GM12874 (cell line): ENCODE data around the gene NUP62.

ENCODE experiments used
- TF ChIP-seq, protein P1 (sequence below): IDR thresholded peaks from 2 replicates; pipeline ENCODE4 v1.5.1; 2011; ENCODE audit warnings: low read depth, mild to moderate bottlenecking, control low read depth, low read length, moderate library complexity; ENCODE audit not compliant: insufficient read depth

NUP62 gene

GRCh38 chr19:49911381-49912145 lies 17.7 kb downstream of the NUP62 start:
- TF ChIP-seq, protein P1, sequence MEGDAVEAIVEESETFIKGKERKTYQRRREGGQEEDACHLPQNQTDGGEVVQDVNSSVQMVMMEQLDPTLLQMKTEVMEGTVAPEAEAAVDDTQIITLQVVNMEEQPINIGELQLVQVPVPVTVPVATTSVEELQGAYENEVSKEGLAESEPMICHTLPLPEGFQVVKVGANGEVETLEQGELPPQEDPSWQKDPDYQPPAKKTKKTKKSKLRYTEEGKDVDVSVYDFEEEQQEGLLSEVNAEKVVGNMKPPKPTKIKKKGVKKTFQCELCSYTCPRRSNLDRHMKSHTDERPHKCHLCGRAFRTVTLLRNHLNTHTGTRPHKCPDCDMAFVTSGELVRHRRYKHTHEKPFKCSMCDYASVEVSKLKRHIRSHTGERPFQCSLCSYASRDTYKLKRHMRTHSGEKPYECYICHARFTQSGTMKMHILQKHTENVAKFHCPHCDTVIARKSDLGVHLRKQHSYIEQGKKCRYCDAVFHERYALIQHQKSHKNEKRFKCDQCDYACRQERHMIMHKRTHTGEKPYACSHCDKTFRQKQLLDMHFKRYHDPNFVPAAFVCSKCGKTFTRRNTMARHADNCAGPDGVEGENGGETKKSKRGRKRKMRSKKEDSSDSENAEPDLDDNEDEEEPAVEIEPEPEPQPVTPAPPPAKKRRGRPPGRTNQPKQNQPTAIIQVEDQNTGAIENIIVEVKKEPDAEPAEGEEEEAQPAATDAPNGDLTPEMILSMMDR: no peak

GRCh38 chr19:49910179-49910578 lies 19.1 kb downstream of the NUP62 start:
- TF ChIP-seq, protein P1: no peak

DNA sequence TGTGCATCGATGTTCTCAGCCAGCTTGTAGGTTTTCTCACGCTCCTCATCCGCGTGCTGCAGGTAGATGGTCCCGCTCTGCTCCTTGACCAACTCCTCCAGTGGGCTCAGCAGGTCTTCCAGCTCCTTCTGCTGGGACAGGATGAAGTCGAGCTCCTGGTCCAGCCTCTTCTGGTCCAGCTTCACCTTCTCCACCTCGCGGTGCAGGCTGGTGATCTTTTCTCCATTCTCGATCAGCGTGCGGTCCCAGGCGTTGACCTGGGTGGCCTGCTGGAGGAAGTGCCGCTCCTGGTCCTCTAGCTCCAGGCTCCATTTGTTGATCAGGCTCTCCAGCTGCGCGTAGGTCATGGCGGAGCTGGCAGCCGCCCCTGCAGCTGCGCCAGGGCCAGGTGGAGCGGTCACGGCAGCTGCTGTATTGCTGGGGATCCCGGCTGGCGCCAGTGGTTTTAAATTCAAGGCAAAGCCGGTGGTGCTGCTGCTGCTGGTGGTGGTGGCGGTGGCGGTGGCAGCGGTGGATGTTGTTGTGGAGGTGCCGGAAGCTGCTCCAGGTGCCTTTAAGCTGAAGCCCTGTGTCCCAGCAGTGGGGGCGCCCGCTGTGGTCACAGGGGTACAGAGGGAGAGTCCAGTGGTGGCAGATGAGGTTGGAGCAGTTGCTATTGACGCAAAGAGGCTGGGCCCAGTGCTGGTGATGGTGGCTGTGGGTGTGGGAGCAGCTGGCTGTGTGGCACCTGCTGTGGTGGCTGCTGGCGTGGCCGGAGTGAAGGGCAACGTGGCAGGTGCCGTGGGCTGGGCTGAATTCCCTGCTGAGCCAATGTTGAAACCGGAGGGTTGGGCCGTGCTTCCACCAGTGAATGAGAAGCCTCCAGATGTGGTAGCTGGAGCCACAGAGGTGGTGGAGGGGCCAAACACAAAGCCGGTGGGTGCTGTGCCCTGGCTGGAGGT lies 20.6 kb downstream of the NUP62 start:
- TF ChIP-seq, protein P1: no peak

- TF ChIP-seq, protein P1: no peak
Observed at GRCh38 chr19:49907745-49908446, 21.4 kb downstream of the NUP62 start.

DNA sequence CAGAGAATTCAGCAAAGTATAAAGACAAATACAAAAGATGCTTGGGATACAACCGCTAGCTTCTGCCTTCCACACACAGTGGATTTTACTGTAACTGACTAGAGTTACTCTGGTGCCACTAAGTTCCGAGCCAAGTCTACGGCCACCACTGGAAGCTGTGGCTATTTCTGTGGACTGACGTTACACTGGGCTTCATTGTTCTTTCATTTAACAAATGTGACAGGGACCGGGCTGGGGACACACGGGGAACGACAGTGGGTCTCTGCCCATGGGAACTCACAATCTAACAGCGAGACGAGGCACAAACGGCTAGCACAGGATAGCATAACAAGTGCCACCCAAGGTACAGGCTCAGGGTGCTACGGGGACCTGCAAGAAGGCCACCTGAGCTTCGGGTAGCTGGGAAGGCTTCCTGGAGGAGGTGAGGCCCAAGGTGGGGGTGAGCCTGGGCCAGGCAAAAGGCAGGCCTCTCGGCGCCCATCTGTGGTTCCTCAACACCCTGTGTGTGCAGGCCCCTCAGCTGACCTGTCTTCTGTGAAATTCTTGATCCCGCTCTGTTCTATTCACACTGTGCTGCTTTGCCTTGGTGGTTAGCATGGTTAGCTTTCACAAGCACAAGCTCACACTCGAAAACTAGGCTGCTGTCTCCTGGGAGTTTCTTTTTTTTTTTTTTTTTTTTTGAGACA lies 22.3 kb downstream of the NUP62 start:
- TF ChIP-seq, protein P1: no peak

- TF ChIP-seq, protein P1: no peak
Observed at GRCh38 chr19:49904136-49904535, 25.2 kb downstream of the NUP62 start.
